PC-3 (cell line): ENCODE data around the gene IPP.

Source experiments
- CTCF ChIP-seq: fragments of 300-600 bp; sonication (generic); conservative IDR thresholded peaks from 2 replicates; pipeline ENCODE4 v1.5.1; 2017; ENCODE audit warnings: antibody characterized with exemption, low read depth, mild to moderate bottlenecking, low read length
- EZH2 ChIP-seq: fragments of 300-600 bp; sonication (generic); IDR thresholded peaks from one replicate; pipeline ENCODE4 v1.6.1; 2017; ENCODE audit warnings: antibody characterized with exemption, mild to moderate bottlenecking, low read length; ENCODE audit not compliant: unreplicated experiment
- EZH2phosphoT487 ChIP-seq: fragments of 300-600 bp; sonication (generic); IDR thresholded peaks from 2 replicates; pipeline ENCODE4 v1.6.1; 2018; ENCODE audit warnings: mild to moderate bottlenecking, antibody characterized with exemption, low read length, borderline replicate concordance

GRCh38 chr1:45730075-45730779, 20.2 kb downstream of the IPP start:
- TF ChIP-seq EZH2: no peak
- no peak for TF ChIP-seq CTCF
- TF ChIP-seq EZH2phosphoT487: no peak
